Renal cortex interstitium (tissue), 11 donors: ENCODE data around the gene EPS8. TPM values are rescaled to one million over a fixed set of nuclear protein-coding genes. Genes with fewer than 3 reads are reported as not detected.

Source experiments
- DNase-seq, 11 donors: peaks; one replicate each; pipeline ENCODE4 v3.0.0-alpha.2; 2013; ENCODE audit warnings: low read depth in 9 of 11, low spot score in 4 of 11; ENCODE audit errors: extremely low read depth in 1 of 11
- polyA plus RNA-seq, 3 donors: library from polyadenylated mRNA; unstranded; fragments of 120-200 nt; gene quantifications; one replicate each; pipeline ENCODE4 v1.2.1, GENCODE V29; 2013; ENCODE audit not compliant: insufficient read length in 3 of 3

The EPS8 gene
- polyA plus RNA-seq, 3 donors, result 51.0 to 69.1 (median 66.2) TPM

- DNase-seq, result no peak
These were observed 60.1 kb downstream of the EPS8 start for GRCh38 chr12:15729097-15729496.

GRCh38 chr12:15728118-15728598 lies 61.0 kb downstream of the EPS8 start:
- DNase-seq, result no peak

- no peak for DNase-seq
These were observed 62.4 kb downstream of the EPS8 start for GRCh38 chr12:15726878-15727150.

- DNase-seq, result no peak
These were observed 62.9 kb downstream of the EPS8 start for GRCh38 chr12:15726027-15726877.

GRCh38 chr12:15722951-15723350 lies 66.2 kb downstream of the EPS8 start:
- no peak for DNase-seq

GRCh38 chr12:15721316-15722115 lies 67.7 kb downstream of the EPS8 start:
- no peak for DNase-seq

GRCh38 chr12:15720295-15720694 lies 68.9 kb downstream of the EPS8 start:
- DNase-seq, result no peak

- DNase-seq, result no peak
These were observed 70.0 kb downstream of the EPS8 start for GRCh38 chr12:15719230-15719629.

GRCh38 chr12:15717940-15718567 lies 71.1 kb downstream of the EPS8 start:
- DNase-seq, result no peak

- DNase-seq, result no peak
These were observed 72.6 kb downstream of the EPS8 start for GRCh38 chr12:15716581-15716980.

GRCh38 chr12:15714256-15714655 lies 74.9 kb downstream of the EPS8 start:
- DNase-seq, result no peak

GRCh38 chr12:15712823-15713660 lies 76.1 kb downstream of the EPS8 start:
- DNase-seq, result no peak

GRCh38 chr12:15712160-15712559 lies 77.0 kb downstream of the EPS8 start:
- no peak for DNase-seq

- DNase-seq, result no peak
These were observed 78.2 kb downstream of the EPS8 start for GRCh38 chr12:15710860-15711510.

GRCh38 chr12:15709551-15709950 lies 79.6 kb downstream of the EPS8 start:
- DNase-seq, result no peak

- DNase-seq, result no peak
These were observed 80.7 kb downstream of the EPS8 start for GRCh38 chr12:15708396-15709076.

GRCh38 chr12:15707516-15708199 lies 81.5 kb downstream of the EPS8 start:
- no peak for DNase-seq
